ENCODE data around the gene XPC.

GRCh38 chr3:14121859-14122258 is 56.5 kb downstream of the XPC start:
- TF ChIP-seq POLR2A (IDR thresholded peaks at IDR 0.05; ENCODE audit: low read length) (no peak), GATA1 (IDR thresholded peaks at IDR 0.05; ENCODE audit: low read depth, low read length) (no peak)
